Stimulated activated CD8-positive, alpha-beta memory T cell treated with anti-CD3 and anti-CD28 coated beads, Interleukin-12 subunit alpha, Interleukin-12 subunit beta, amount 100 ng/mL, for 24 hours (primary cell): Measurements from ENCODE around the gene EDIL3.
"Not testable (repeated sequence)": the region's sequence is repeated elsewhere in the genome, so short reads cannot be mapped to it uniquely, and the experiment has no call there.

Experiments used
- DNase-seq: peaks from one replicate; pipeline ENCODE4 v3.0.0-alpha.2; 2020; ENCODE audit errors: extremely low read depth

EDIL3 gene

DNA sequence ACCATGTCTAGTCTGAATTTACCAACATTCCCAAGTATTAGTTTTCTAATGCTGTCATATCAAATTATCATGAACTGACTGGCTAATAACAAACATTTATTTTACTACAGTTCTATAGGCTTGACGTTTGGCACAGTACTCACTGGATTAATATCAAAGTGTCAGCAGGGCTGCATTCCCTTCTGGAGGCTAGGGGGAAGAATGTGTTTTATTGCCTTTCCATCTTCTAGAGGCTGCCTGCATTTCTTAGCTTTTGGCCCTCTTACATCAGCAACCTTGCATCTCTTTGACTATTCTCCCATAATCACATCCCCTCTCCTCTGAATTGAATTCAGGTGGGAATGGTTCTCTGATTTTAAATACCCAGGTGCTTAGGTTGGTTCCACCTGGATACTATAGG, 84.7 kb downstream of the EDIL3 start:
- no peak for DNase-seq

DNA sequence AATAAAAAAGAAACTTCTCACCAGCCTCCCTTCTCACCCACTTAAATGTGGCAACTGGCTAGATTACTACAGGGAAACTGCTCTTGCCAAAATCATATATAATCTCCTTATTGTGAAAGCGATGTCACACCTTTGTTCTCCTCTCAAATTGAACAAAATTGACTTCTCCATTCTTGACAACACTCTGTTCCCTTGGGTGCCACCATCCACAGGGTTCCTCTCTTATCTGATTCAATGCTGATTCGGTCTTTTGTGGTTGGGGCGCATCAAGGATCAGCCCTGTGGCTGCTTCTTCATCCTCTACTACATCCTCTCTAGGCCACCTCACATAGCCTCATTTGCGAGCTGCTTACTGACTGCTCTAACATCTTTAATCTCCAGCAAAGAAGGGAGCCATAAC, 86.1 kb downstream of the EDIL3 start:
- DNase-seq, result no peak

DNA sequence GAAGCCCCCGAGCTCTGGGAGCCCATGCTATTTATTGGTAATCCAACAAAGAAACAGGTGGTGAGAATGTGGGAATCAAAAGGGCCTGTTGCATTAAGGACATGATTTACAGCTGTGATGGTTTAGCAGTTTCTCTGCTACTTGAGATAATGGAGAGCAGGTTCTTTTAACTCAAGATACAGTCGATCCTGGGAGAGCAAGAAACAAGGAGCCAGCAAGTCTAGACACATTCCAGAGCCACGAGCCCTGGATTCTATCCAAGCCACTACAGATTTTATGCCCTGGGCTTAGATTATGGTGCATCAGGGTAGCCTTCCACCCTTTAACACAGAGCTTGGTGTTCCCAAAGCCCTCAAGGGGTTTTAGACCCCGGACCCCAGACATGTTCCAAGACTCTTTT, 87.0 kb downstream of the EDIL3 start:
- not testable (repeated sequence) for DNase-seq

DNA sequence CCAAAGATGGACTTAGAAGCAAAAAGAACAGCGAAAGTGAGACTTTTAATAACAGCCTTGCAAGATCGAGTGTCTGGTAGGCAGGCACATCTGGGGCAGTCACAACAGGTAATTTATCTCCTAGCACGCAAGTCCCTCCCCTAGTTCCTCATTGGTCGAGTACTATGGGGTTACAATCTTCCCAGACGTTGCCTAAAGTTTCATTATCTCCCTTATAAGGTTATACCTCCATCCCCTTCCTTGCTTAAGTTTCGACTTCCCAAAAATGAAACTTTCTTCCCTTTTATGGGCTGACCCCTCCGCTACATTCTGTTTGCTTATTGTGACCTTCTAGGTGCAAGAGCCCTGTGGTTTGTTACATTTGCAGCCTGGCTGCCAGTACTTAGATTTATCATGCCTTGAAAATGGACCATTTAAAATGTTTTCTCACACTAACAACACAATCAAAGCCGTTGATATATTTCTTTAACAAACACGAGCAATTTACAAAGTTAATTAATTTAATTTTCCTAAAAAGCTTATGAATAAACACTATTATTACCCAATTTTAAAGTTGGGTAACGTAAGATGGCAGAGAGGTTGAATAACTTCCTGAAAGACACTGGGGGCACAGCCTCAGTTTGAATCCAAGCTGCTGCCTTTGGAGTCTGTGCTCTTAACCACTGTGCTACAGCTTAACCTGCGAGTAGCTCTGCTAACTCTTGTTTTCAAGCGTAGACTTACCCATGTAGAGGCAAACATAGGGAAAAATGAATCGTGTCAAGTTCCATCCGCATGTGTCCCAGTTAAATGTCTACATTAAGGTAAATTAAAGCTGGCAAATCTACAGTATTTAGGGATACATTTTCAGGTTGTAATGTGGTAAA, 91.7 kb downstream of the EDIL3 start:
- no peak for DNase-seq

DNA sequence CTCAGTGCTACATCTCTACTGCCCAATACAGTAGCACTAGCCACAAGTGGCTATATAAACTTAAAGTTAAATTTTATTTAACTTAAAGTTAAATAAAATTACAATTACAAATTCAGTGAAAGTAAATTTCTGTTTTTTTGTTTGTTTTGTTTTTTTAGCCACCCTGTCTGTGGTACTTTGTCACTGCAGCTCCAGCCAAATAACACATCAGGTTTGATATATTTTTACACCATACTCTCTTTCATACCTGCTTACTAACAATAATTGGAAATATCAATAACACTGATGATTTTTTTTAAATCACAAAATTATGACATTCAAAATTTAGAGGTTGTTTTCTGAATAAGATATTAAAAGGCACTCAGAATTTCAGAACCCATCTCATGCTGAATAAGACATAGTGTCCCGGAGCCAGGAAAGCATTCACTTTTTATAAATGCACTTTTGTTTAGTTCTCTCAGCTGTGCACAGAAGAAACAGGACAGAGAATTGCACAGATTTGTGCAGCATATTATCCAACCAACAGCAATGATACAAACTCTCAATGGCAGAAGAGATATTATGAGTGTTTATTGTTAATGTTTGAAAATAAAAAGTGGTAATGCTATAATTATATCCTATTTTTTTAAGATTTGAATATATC, 92.6 kb downstream of the EDIL3 start:
- DNase-seq, result no peak

DNA sequence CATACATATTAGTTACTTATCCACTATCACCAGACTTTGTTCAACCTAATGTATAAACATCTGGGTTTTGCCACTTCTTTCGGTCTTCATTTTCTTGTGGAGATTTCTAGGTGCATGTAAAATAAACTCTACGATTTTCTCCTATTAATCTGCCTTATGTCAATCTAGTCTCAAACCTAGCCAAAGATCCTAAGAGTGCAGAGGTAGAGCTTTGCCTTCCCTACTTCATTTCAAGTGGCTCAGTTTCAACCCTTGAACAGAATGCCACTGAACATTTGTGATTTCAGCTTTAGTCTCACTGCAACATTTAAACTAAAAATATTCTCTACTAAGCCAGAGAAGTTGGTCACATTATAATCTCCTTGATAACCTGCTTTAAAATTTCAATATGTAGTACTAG, 94.0 kb downstream of the EDIL3 start:
- no peak for DNase-seq

DNA sequence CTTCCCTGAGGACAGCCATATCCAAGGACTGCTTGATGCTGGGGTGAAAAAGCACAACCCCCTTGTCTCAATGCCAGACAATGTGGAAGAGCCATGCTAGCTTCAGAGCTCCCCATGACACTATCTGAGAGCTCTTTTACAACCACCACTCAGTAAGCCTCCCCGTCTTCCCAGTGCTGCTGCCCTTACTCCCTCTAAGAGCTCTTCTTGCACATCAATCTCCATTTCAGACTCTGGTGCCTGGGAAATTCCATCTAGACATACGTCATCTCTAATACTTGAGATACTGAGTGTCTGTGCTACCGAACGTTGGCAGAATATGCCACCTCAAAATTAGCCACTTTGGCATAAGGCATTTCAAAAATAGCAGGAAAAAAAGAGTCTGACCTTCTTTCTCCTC, 94.5 kb downstream of the EDIL3 start:
- no peak for DNase-seq

DNA sequence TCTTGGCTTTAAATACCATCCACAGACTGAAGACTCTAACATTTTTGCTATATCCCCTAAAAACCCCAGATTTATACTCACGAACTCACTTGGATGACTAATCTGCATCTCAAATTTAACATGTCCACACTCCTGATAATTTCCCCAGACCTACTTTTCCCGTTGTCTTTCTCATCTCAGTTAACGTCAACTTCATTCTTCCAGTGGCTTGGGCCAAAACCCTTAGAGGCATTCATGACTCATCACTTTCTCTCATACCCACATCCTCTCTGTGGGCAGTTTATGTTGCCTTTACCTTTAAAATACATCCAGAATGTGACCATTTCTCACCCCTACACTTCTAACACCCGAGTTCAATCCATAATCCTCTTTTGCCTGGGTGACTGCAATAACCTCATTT, 96.7 kb downstream of the EDIL3 start:
- DNase-seq, result no peak

DNA sequence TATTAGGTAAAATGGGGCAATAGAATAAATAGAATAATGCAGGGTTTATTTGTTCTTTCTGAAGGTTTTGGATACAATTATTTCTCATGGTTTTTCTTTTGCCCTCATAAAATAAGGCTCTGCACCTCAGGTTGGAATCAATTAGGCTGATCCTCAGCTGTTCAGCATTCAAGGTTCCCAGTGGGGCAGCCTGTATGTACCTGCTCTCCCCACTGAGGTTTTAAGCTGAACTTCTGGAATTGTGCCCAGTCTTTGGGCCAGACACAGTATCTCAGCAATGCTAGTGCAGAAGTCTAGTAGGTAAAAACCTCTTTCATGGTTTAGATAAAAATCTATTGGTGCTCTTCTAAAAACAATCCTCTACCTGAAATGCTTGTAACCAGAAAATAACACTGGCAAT, 98.0 kb downstream of the EDIL3 start:
- no peak for DNase-seq

DNA sequence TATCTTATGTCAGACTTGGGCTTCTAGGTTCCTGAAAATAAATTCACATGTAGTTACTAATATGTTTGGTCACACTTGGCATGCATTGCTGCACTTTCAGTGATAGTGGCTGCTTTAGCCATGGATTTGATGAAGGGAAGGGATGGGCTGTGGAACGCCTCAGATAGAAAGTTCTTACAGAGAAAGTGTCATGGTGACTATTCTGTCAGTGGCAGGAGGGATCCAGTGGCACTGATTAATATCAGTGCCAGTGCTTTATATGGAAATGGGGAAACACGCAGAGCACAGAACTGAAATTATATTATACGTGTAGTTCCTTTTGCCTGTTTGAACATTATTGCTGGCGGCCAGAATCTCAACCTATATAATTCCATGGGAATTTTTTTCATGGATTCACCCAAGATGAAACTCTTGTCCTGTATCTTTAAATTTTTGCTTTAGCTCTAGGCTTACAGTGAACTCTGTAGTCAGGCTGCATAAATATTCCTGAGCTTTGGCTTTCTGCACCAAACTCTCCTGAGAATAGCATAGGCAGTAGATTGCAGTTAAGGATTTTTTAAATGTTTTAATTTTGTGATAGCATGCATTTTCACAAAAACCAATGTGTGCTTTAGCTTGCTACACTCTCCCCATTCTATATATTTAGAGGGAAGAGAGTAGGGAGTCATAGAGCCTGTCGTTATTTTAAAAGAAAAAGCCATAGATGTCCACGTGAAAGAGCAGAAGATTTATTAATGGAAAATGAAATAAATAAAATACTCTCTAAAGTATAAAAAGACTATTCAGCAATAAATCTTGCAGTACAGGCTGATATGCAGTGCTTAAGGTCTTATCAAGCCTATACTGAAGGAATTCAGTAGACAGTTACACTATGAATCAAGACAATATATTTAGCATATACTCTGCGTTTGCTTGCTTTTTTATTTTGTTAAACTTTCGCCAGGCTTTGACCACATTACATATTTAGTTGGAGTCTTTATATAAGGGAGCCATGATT, 98.7 kb downstream of the EDIL3 start:
- no peak for DNase-seq

DNA sequence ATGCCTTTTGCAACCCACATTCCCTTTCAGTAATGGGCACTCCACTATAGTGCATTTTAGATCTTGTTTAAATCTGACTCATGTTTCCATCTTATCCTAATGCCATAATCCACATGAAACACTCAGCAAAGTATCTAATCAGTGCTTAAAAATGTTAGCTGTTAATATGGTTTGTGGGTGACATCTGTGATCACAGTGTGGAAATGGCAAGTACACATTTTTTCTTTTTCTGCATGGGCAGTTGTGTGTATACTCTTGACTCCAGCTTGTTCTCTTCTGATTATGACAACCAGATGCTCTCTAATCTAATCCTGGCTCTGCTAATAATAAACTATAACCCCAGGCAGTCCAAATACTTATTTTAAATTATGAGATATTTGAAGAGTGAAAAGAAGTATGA, 103.3 kb downstream of the EDIL3 start:
- DNase-seq, result no peak

DNA sequence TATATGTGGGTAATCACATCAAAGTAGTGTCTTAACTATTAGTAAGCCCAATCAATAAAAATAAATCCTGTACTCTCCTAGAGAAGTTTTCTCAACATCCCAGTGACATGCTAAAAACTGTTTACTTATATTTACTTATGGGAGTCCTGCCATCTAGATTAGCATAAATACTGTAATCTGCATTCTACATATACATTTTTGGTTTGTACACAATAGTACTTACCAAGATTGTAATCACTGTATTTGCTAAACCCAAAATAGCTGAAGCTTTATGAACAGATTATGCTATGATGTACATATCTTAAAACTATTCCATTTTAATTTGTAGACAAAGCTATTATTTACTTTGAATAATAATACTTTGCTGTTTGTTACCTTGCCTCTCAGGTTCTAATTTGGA, 105.4 kb downstream of the EDIL3 start:
- DNase-seq, result no peak

DNA sequence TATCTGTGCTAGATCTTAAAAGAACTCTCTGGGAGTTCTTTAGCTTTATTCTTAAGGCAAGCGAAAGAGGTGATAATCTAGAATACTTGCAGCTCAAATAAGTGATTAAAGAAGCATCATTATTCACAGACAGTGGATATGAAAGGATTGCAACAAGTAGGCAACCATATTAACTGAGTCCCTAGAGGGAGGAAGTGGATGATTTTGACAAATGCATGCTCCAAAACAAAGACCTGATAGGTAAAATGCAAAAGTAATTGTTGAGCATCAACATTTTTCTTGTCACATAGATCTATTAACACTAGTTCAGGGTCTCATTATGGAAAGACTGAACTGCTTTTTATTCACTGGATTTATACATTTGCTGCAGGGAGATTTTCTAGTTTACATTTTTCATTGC, 109.1 kb downstream of the EDIL3 start:
- no peak for DNase-seq

DNA sequence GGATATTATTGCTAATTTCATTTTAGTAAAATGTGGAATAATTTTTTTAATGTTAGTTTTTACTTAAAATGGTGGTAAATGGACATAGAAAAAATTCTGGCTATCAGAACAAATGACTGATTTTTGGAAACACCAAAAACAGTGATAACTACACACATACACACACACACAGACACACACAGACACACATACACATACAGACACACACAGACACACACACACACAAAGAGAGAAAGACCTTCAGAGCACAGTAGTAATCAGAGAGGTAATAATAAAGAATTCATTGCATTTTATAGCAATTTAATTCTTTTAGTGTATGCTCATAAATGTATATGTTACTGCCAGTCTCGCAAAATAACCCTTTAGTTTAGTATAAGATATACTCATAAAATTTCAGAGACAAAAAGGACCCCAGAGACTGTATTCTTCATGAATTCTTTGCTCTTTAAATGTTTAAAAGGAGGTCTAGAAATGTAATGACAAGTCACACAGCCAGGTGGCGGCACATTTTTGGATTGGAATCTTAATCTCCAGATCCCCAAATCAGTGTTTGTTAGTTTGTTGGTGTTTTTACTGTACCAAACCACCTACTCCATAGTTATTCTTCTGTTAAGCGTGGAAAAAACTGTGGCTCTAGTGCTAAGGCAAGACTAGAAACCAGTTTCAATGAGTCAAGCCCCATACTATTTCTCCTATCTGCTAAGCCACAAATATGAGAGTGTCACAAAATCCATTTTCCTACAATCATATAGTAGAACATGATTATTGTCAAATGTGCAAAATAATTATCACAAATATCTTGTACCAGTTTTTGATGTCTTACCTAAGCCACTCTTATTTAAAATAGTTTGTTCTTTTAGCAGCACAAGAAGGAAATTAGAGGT, 109.9 kb downstream of the EDIL3 start:
- DNase-seq, result no peak

DNA sequence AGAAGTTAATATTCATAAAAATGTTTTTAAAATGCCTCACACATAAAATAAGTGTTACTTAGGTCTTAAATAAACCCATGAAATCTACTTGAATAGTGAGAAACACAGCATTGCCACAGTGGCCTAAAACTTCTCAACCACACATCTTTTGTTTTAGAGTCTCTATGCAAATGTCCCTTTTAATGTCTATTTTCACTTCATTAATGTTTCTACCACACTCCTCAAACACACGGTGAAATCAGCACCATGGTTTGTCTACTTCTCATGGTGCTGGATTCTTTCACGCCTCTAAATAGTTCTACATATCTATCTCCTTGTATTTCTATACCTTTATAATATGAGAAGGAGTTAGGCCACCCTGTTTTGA, 111.2 kb downstream of the EDIL3 start:
- DNase-seq, result no peak

DNA sequence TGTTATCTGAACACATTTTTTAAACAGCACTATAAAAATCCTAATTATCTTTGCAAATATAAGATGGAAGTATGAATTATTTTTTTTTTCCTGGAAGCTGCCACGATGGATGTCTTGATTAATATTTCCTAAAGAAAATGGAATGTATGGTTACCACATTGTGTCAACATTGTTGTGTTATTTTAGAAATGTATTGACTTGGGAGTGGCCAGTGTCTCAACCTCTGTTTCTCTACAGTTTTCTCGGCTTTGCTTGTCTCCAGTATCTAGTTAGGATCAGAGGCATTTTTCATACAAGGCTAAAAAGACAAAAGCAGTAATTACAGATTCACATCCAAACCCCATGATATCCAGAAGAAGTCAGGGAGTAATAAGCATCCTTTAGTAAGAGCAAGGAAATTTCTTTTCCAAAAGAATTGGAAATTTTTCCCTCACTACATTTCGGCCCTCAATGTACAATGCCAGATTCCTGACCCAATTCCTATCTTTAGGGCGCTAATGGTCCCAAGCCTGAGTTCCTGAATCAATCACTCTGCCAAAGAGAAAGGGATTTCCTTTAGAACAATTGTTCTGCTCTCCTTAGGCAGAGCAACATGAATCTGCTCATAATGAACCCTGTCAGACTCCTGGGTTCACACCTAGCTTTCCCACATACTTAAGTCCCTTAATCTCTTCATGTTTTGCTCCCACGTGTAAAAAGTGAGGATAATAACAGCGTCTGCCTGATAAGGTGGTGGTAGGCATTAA, 111.7 kb downstream of the EDIL3 start:
- no peak for DNase-seq

DNA sequence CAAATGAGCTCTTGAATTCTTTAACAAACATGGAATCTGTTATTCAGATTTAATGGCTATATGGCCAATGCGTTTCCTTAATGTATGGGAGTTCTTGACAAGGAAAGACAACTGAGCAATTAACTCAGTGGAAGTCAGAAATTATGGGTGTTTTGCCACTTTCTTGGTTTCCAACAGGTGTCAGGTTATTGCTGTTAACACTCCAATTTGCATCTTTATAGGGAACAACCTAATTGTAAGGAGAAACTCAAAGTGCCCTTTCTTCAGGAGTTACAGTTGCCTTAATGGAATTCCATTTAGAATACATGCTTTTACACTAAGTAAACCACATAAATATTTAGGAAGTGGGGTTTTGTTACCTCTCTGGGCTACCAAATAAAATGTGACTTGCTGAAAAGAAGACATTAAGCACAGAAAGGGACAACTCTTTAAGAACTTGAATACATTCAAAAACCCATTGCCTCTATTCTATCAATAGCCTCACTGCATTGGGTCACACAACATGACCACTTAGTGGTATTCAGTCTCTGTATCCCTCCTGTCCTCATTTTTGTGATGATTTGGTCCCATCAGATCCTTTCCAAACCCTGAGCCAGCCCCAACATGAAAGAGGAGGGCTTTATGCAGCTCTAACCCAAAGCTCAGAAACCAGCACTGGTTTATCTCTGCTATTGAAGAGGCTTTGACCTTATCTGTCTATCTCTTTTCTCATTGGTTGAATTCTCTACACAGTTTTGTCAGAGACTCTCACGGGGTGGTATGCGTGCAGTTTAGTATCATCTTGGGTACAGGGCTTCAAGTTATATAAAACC, 118.7 kb downstream of the EDIL3 start:
- no peak for DNase-seq

DNA sequence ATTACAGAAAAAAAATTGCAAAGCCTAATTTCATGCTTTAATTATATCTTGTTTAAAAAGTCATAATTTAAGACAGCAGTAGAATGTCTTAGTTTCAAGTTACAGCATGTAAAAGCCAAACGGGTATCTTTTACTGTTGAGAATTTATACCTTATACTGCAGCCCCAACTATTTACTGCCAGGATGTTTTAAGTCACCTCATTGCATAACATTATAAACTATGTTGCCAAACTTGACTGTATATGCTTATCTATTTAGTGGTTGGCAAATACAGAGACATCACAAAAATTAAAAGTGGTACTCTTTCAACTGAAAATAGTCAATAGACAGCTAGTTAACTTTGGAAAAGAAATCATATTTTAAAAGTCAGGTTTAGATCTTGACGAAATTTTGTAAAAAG, 119.5 kb downstream of the EDIL3 start:
- DNase-seq, result no peak

DNA sequence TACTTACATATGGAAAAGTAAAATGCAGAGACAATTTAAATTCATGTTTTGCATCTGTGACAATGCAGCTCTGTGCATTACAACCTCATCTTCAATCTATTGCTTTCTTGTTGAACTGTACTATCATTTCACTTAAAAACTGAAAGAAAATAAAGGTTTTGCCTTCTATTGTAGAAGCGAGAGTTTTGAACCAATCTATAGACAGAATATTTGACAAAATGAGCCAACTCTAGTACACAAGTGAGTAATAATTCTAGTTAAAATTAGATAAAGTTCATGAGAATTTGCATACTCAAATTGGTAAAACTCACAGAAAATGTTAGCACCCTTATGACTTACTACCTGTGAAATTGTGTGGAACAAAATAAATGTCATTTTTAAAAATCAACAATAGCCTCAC, 123.7 kb downstream of the EDIL3 start:
- no peak for DNase-seq

DNA sequence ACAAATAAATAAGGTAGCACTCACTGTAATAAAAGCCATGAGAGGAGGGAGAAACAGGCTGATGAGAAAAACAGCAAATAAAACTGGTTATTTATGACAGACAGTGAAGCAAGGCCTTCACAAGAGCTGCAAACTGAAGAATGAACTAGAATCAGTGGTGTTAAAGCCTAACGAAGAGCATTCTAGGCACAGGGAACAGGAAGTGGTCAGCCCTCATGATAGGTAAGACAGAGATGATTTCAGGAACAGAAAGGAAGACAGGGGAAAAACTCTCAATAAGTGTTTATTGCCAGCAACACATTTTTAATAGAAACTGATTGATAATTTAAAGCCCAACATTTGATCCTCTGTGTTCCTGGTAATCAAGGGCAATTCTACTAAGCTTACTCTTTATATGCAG, 124.5 kb downstream of the EDIL3 start:
- DNase-seq, result no peak
